GM21723 (cell line): ENCODE data around the gene IWS1.
"Not testable (repeated sequence)": the region's sequence is repeated elsewhere in the genome, so short reads cannot be mapped to it uniquely, and the experiment has no call there.

Experiments
- ATAC-seq: cut with Tn5 transposase; IDR thresholded peaks from one replicate; pipeline ENCODE4 v1.9.1; 2021; ENCODE audit warnings: mild to moderate bottlenecking, moderate library complexity; ENCODE audit not compliant: unreplicated experiment

The IWS1 gene

GRCh38 chr2:127463155-127463991 lies 62.9 kb downstream of the IWS1 start:
- no peak for ATAC-seq

GRCh38 chr2:127462461-127462860 lies 63.8 kb downstream of the IWS1 start:
- ATAC-seq: no peak

GRCh38 chr2:127456960-127457359 lies 69.3 kb downstream of the IWS1 start:
- ATAC-seq: no peak

- no peak for ATAC-seq
Observed at GRCh38 chr2:127455566-127456493, 70.5 kb downstream of the IWS1 start.

- no peak for ATAC-seq
Observed at GRCh38 chr2:127454595-127455565, 71.4 kb downstream of the IWS1 start.

GRCh38 chr2:127453392-127454171 lies 72.7 kb downstream of the IWS1 start:
- no peak for ATAC-seq

GRCh38 chr2:127453013-127453391 lies 73.3 kb downstream of the IWS1 start:
- no peak for ATAC-seq

GRCh38 chr2:127452423-127452822 lies 73.9 kb downstream of the IWS1 start:
- ATAC-seq: not testable (repeated sequence)

- ATAC-seq: no peak
Observed at GRCh38 chr2:127451981-127452380, 74.3 kb downstream of the IWS1 start.

GRCh38 chr2:127449898-127450297 lies 76.4 kb downstream of the IWS1 start:
- ATAC-seq: no peak

GRCh38 chr2:127449414-127449813 lies 76.9 kb downstream of the IWS1 start:
- ATAC-seq: no peak

- ATAC-seq: no peak
Observed at GRCh38 chr2:127448526-127448925, 77.8 kb downstream of the IWS1 start.

- ATAC-seq: no peak
Observed at GRCh38 chr2:127439343-127439742, 86.9 kb downstream of the IWS1 start.

- ATAC-seq: no peak
Observed at GRCh38 chr2:127437781-127438726, 88.2 kb downstream of the IWS1 start.

GRCh38 chr2:127437056-127437455 lies 89.2 kb downstream of the IWS1 start:
- no peak for ATAC-seq

- ATAC-seq: no peak
Observed at GRCh38 chr2:127434515-127434914, 91.8 kb downstream of the IWS1 start.

- no peak for ATAC-seq
Observed at GRCh38 chr2:127431408-127432023, 94.8 kb downstream of the IWS1 start.
